HepG2 (cell line): Measurements from ENCODE around the gene TMEM256. TPM values are rescaled to one million over a fixed set of nuclear protein-coding genes. Genes with fewer than 3 reads are reported as not detected.

Experiments used
- AGO1 ChIP-seq: fragments of 200-400 bp; formaldehyde crosslinking; IDR thresholded peaks from 2 replicates; pipeline ENCODE4 v1.6.1; 2017; ENCODE audit warnings: mild to moderate bottlenecking, low read depth, low read length, moderate library complexity; ENCODE audit not compliant: poor library complexity, severe bottlenecking
- AGO2 ChIP-seq: fragments of 200-400 bp; formaldehyde crosslinking; optimal IDR thresholded peaks from 2 replicates; pipeline ENCODE3; 2017; ENCODE audit warnings: mild to moderate bottlenecking, low read depth, low read length, moderate library complexity
- CBX1 ChIP-seq: IDR thresholded peaks from one replicate; pipeline ENCODE4 v1.6.1; 2016; ENCODE audit warnings: antibody characterized with exemption, low read depth
- GPN1 ChIP-seq: sonication (generic); formaldehyde crosslinking; IDR thresholded peaks from 2 replicates; pipeline ENCODE4 v1.5.1; 2020; ENCODE audit warnings: missing genetic modification reagents, borderline replicate concordance
- GRHL1 ChIP-seq: sonication (generic); formaldehyde crosslinking; conservative IDR thresholded peaks from 2 replicates; pipeline ENCODE4 v1.8.0; 2022; ENCODE audit warnings: missing genetic modification reagents
- HMG20B ChIP-seq: conservative IDR thresholded peaks from 2 replicates; pipeline ENCODE4 v1.6.1; 2016; ENCODE audit warnings: missing genetic modification reagents, missing compliant biosample characterization
- RBM39 ChIP-seq: fragments of 200-400 bp; formaldehyde crosslinking; IDR thresholded peaks from one replicate; pipeline ENCODE4 v1.6.1; 2018; ENCODE audit warnings: antibody characterized with exemption, mild to moderate bottlenecking, low read depth, low read length; ENCODE audit not compliant: poor library complexity, severe bottlenecking
- SIN3A ChIP-seq: IDR thresholded peaks from 2 replicates; pipeline ENCODE4 v1.6.1; 2011; ENCODE audit warnings: low read depth, mild to moderate bottlenecking, control low read depth, low read length, borderline replicate concordance
- SP1 ChIP-seq, 2 experiments: fragments of 450-650 bp in 1 of 2; sonication (generic) in 1 of 2; formaldehyde crosslinking in 1 of 2; IDR thresholded peaks; 2 replicates each; pipeline versions ENCODE4 v1.4.0 to v1.6.1; 2016 to 2020; ENCODE audit warnings: missing genetic modification reagents in 1 of 2
- YY1 ChIP-seq: IDR thresholded peaks from 2 replicates; pipeline ENCODE4 v1.6.1; 2011; ENCODE audit warnings: low read length, low read depth, moderate library complexity, mild to moderate bottlenecking; ENCODE audit not compliant: insufficient read depth, insufficient replicate concordance
- ZIK1 ChIP-seq: sonication (generic); formaldehyde crosslinking; IDR thresholded peaks from 2 replicates; pipeline ENCODE4 v1.5.0; 2020; ENCODE audit warnings: mild to moderate bottlenecking, low read depth, missing genetic modification reagents, borderline replicate concordance
- ZMYM4 ChIP-seq: sonication (generic); formaldehyde crosslinking; IDR thresholded peaks from 2 replicates; pipeline ENCODE4 v1.8.1; 2023; ENCODE audit warnings: mild to moderate bottlenecking, missing genetic modification reagents
- ZNF274 ChIP-seq: sonication (generic); formaldehyde crosslinking; IDR thresholded peaks from 2 replicates; pipeline ENCODE4 v1.5.1; 2020; ENCODE audit warnings: mild to moderate bottlenecking, missing genetic modification reagents
- ZNF598 ChIP-seq: sonication (generic); formaldehyde crosslinking; IDR thresholded peaks from 2 replicates; pipeline ENCODE4 v1.5.1; 2020; ENCODE audit warnings: mild to moderate bottlenecking, missing genetic modification reagents, borderline replicate concordance
- polyA plus RNA-seq, 8 experiments: library from polyadenylated mRNA; depleted of rRNA in 3 of 8; stranded (reverse) in 7 of 8; unstranded in 1 of 8; fragments of >200 nt; fragmentation: Illumina TruSeq in 4 of 8; extraction: Trizol in 4 of 8; gene quantifications; 2 replicates each; pipeline versions ENCODE4 v1.2.1 to v1.2.3, GENCODE V29; 2011 to 2016; ENCODE audit warnings: low read depth in 4 of 8, missing spikeins in 1 of 8, mixed read lengths in 1 of 8; ENCODE audit not compliant: insufficient read depth in 1 of 8
- total RNA-seq, 5 experiments: library from RNA; depleted of rRNA; stranded (reverse); fragments of >200 nt; fragmentation: Illumina TruSeq; extraction: Trizol; gene quantifications; 2 replicates each; pipeline ENCODE4 v1.2.3, GENCODE V29; 2016; ENCODE audit warnings: low read depth in 1 of 5
- TF ChIP-seq, protein P1 (sequence below): sonication (generic); formaldehyde crosslinking; IDR thresholded peaks from 2 replicates; pipeline ENCODE4 v1.4.0; 2020; ENCODE audit warnings: missing genetic modification reagents, mild to moderate bottlenecking, borderline replicate concordance
- TF ChIP-seq, protein P2 (sequence below): sonication (generic); formaldehyde crosslinking; IDR thresholded peaks from 2 replicates; pipeline ENCODE4 v1.4.0; 2020; ENCODE audit warnings: mild to moderate bottlenecking, missing genetic modification reagents, borderline replicate concordance
- TF ChIP-seq, protein P3 (sequence below): sonication (generic); formaldehyde crosslinking; IDR thresholded peaks from 2 replicates; pipeline ENCODE4 v1.5.0; 2020; ENCODE audit warnings: missing genetic modification reagents
- TF ChIP-seq, protein P4 (sequence below): sonication (generic); formaldehyde crosslinking; IDR thresholded peaks from 2 replicates; pipeline ENCODE4 v1.4.0; 2020; ENCODE audit warnings: mild to moderate bottlenecking, missing genetic modification reagents
- TF ChIP-seq, protein P5 (sequence below): sonication (generic); formaldehyde crosslinking; IDR thresholded peaks from 2 replicates; pipeline ENCODE4 v1.8.1; 2023; ENCODE audit warnings: mild to moderate bottlenecking, missing genetic modification reagents

The TMEM256 gene
- total and polyA plus RNA-seq, 2 of the 13 experiments (the other 11 are each of a cell fraction or from before 2014, with no cell fraction given): 231 to 252 TPM

- TF ChIP-seq, protein P1, sequence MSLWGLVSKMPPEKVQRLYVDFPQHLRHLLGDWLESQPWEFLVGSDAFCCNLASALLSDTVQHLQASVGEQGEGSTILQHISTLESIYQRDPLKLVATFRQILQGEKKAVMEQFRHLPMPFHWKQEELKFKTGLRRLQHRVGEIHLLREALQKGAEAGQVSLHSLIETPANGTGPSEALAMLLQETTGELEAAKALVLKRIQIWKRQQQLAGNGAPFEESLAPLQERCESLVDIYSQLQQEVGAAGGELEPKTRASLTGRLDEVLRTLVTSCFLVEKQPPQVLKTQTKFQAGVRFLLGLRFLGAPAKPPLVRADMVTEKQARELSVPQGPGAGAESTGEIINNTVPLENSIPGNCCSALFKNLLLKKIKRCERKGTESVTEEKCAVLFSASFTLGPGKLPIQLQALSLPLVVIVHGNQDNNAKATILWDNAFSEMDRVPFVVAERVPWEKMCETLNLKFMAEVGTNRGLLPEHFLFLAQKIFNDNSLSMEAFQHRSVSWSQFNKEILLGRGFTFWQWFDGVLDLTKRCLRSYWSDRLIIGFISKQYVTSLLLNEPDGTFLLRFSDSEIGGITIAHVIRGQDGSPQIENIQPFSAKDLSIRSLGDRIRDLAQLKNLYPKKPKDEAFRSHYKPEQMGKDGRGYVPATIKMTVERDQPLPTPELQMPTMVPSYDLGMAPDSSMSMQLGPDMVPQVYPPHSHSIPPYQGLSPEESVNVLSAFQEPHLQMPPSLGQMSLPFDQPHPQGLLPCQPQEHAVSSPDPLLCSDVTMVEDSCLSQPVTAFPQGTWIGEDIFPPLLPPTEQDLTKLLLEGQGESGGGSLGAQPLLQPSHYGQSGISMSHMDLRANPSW (CRISPR knock-in tag): peak; percentile 51; the same call in 1 of the 2 replicates
- TF ChIP-seq ZNF274 (CRISPR knock-in tag): 0 out of 2 replicates have a peak, but pooled peaks have one; percentile 67
- TF ChIP-seq ZNF598 (CRISPR knock-in tag): no peak; the same call in 1 of the 2 replicates
- TF ChIP-seq CBX1: no peak
- TF ChIP-seq AGO1: no peak
- TF ChIP-seq GRHL1: no peak
- TF ChIP-seq, protein P2, sequence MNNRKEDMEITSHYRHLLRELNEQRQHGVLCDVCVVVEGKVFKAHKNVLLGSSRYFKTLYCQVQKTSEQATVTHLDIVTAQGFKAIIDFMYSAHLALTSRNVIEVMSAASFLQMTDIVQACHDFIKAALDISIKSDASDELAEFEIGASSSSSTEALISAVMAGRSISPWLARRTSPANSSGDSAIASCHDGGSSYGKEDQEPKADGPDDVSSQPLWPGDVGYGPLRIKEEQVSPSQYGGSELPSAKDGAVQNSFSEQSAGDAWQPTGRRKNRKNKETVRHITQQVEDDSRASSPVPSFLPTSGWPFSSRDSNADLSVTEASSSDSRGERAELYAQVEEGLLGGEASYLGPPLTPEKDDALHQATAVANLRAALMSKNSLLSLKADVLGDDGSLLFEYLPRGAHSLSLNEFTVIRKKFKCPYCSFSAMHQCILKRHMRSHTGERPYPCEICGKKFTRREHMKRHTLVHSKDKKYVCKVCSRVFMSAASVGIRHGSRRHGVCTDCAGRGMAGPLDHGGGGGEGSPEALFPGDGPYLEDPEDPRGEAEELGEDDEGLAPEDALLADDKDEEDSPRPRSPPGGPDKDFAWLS: no peak
- no peak for TF ChIP-seq SP1 (IDR thresholded peaks at IDR 0.05)
- peak; percentile 53; the same call in 1 of the 2 replicates for TF ChIP-seq SP1 (CRISPR knock-in tag; IDR thresholded peaks at IDR 0.05)
- TF ChIP-seq, protein P3, sequence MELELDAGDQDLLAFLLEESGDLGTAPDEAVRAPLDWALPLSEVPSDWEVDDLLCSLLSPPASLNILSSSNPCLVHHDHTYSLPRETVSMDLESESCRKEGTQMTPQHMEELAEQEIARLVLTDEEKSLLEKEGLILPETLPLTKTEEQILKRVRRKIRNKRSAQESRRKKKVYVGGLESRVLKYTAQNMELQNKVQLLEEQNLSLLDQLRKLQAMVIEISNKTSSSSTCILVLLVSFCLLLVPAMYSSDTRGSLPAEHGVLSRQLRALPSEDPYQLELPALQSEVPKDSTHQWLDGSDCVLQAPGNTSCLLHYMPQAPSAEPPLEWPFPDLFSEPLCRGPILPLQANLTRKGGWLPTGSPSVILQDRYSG: peak; percentile 79; the same call in 1 of the 2 replicates
- TF ChIP-seq GPN1 (CRISPR knock-in tag): no peak
- TF ChIP-seq HMG20B (CRISPR knock-in tag): no peak
- no peak for TF ChIP-seq AGO2
- peak; percentile 70 for TF ChIP-seq YY1
- peak; percentile 75 for TF ChIP-seq RBM39
- TF ChIP-seq, protein P4, sequence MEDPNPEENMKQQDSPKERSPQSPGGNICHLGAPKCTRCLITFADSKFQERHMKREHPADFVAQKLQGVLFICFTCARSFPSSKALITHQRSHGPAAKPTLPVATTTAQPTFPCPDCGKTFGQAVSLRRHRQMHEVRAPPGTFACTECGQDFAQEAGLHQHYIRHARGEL (CRISPR knock-in tag): no peak
- no peak for TF ChIP-seq ZMYM4 (CRISPR knock-in tag)
- 0 out of 2 replicates have a peak, but pooled peaks have one; percentile 22 for TF ChIP-seq SIN3A
- TF ChIP-seq ZIK1 (CRISPR knock-in tag): no peak
- TF ChIP-seq, protein P5, sequence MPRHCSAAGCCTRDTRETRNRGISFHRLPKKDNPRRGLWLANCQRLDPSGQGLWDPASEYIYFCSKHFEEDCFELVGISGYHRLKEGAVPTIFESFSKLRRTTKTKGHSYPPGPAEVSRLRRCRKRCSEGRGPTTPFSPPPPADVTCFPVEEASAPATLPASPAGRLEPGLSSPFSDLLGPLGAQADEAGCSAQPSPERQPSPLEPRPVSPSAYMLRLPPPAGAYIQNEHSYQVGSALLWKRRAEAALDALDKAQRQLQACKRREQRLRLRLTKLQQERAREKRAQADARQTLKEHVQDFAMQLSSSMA (CRISPR knock-in tag): no peak
Measured at GRCh38 chr17:7394452-7395191, 9.3 kb downstream of the TMEM256 start, which contains the start of gene PLSCR3 (continued).
